Measurements from ENCODE around the gene SYTL3. TPM values are rescaled to one million over a fixed set of nuclear protein-coding genes. Genes with fewer than 3 reads are reported as not detected.

SYTL3 gene
- total and polyA plus RNA-seq, 7 donors, result 1.6 to 6.9 (median 3.3) TPM

- TF ChIP-seq POLR2AphosphoS5 (IDR thresholded peaks at IDR 0.05) (no peak), EP300 (IDR thresholded peaks at IDR 0.05) (no peak), POLR2A (IDR thresholded peaks at IDR 0.05) (no peak)
- TF ChIP-seq, protein P1, sequence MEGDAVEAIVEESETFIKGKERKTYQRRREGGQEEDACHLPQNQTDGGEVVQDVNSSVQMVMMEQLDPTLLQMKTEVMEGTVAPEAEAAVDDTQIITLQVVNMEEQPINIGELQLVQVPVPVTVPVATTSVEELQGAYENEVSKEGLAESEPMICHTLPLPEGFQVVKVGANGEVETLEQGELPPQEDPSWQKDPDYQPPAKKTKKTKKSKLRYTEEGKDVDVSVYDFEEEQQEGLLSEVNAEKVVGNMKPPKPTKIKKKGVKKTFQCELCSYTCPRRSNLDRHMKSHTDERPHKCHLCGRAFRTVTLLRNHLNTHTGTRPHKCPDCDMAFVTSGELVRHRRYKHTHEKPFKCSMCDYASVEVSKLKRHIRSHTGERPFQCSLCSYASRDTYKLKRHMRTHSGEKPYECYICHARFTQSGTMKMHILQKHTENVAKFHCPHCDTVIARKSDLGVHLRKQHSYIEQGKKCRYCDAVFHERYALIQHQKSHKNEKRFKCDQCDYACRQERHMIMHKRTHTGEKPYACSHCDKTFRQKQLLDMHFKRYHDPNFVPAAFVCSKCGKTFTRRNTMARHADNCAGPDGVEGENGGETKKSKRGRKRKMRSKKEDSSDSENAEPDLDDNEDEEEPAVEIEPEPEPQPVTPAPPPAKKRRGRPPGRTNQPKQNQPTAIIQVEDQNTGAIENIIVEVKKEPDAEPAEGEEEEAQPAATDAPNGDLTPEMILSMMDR (IDR thresholded peaks at IDR 0.05), result no peak
- Histone ChIP-seq H3K4me1 (peaks cover 0 to 22% (median 18%) of the 10 kb centered on the region in 4 donors), H3K4me3 (no peak overlapping the region), H3K27me3 (no peaks in the 10 kb centered on the region), H3K9me3 (no peaks in the 10 kb centered on the region), H3K36me3 (peaks cover 0 to 5% (median 0%) of the 10 kb centered on the region in 4 donors), H3K27ac (no peak overlapping the region)
- WGBS, 2 donors, result 18 to 27% methylated on average over 5 of the region's 5 CpGs
- intact Hi-C loops (cut with DNase I), result no loop called here
- DNase-seq, result no peak
These were observed 153.9 kb downstream of the SYTL3 start for GRCh38 chr6:158803733-158804143.

DNA sequence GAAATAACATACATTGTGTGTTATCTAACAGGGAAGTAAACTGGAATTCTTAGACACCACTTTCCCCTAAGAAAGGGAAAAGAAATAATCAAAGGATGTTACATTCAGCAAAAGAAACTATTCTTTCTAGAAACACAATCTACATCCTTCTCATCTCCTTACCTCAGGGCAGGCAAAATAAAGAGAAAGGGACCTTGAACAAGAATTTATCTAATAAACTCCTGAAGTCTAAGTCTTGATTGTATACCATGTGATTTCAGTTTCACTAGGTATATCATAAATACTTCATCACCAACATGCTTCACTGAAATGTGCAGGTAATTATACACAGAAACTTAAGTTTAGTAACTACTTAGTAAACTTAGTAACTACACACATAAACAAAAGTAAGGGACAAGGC is 154.4 kb downstream of the SYTL3 start:
- DNase-seq, result no peak
- Histone ChIP-seq H3K9me3 (no peaks in the 10 kb centered on the region), H3K4me3 (no peak overlapping the region), H3K27ac (no peak overlapping the region), H3K4me1 (peaks cover 0 to 17% (median 14%) of the 10 kb centered on the region in 4 donors), H3K27me3 (no peaks in the 10 kb centered on the region), H3K36me3 (peaks cover 0 to 5% (median 0%) of the 10 kb centered on the region in 4 donors)
- TF ChIP-seq EP300 (IDR thresholded peaks at IDR 0.05), result no peak
- TF ChIP-seq, protein P1 (IDR thresholded peaks at IDR 0.05), result no peak
- TF ChIP-seq POLR2AphosphoS5 (IDR thresholded peaks at IDR 0.05), result no peak
- no peak for TF ChIP-seq POLR2A (IDR thresholded peaks at IDR 0.05)
- intact Hi-C loops (cut with DNase I), result no loop called here

DNA sequence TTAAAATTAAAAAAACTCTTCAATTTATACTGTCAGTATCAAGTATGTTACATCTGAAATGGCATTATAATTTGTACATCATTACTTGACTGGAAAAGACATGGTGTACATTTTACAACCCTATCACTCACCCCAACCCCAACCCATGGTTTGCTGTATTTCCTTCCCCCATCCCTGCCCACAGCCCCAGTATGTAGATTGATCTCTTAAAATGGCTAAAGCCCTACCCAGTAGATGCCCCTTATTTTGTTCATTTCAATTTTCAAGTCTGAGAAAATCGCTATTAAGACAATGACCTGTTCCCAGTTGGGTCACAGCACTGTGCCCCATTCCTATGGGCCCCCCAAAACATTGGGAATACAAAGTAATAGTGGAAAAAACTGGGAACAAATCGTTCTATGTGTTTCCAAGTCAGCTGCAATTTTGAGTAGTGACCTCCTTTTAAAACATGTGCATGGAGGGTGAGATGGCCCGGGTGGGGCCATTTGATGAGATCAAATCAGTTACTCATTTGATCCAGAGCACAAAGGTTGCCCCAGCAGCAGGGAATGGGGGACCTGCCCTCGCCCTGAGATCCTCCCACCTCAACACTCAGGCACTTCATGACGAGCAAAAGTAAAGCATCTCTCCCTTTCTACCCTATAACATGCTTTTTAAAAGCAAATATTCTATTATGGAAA is 156.0 kb downstream of the SYTL3 start:
- 43 to 79% methylated on average over 5 of the region's 5 CpGs for WGBS, 2 donors
- intact Hi-C loops (cut with DNase I), result no loop called here

GRCh38 chr6:158807515-158808441 is 157.9 kb downstream of the SYTL3 start:
- Histone ChIP-seq H3K27ac (no peak overlapping the region), H3K4me3 (no peak overlapping the region), H3K4me1 (peaks cover 0 to 24% (median 5%) of the 10 kb centered on the region in 4 donors), H3K9me3 (no peaks in the 10 kb centered on the region), H3K27me3 (no peaks in the 10 kb centered on the region), H3K36me3 (peaks cover 0 to 5% (median 0%) of the 10 kb centered on the region in 4 donors)
- WGBS, 2 donors, result 60 to 64% methylated on average over 8 of the region's 8 CpGs
- intact Hi-C loops (cut with DNase I), result no loop called here
- DNase-seq, result no peak
- TF ChIP-seq POLR2AphosphoS5 (IDR thresholded peaks at IDR 0.05), result no peak
- TF ChIP-seq POLR2A (IDR thresholded peaks at IDR 0.05), result no peak
- TF ChIP-seq, protein P1 (IDR thresholded peaks at IDR 0.05), result no peak
- no peak for TF ChIP-seq EP300 (IDR thresholded peaks at IDR 0.05)

More for the DNA sequence above, 156.0 kb downstream of the SYTL3 start:
- DNase-seq, result no peak
- H3K4me1 ChIP-seq, result peaks cover 0 to 16% (median 1%) of the 10 kb centered on the region in 4 donors
- no peak for TF ChIP-seq POLR2A (IDR thresholded peaks at IDR 0.05)
- TF ChIP-seq, protein P1 (IDR thresholded peaks at IDR 0.05), result no peak
- no peak for TF ChIP-seq POLR2AphosphoS5 (IDR thresholded peaks at IDR 0.05)
- no peak for TF ChIP-seq EP300 (IDR thresholded peaks at IDR 0.05)
- no peak overlapping the region for H3K4me3 ChIP-seq
- H3K27me3 ChIP-seq, result no peaks in the 10 kb centered on the region
- no peaks in the 10 kb centered on the region for H3K9me3 ChIP-seq
- H3K36me3 ChIP-seq, result peaks cover 0 to 5% (median 0%) of the 10 kb centered on the region in 4 donors
- H3K27ac ChIP-seq, result no peak overlapping the region
